HCT116 (cell line): ENCODE measurements around the gene CD44. TPM values are rescaled to one million over a fixed set of nuclear protein-coding genes. Genes with fewer than 3 reads are reported as not detected.

Experiments used
- ATAC-seq: fragments of 200-7000 bp; cut with Tn5 transposase; 2 replicates; pipeline ENCODE4 v1.9.1; 2020; ENCODE audit warnings: mild to moderate bottlenecking, moderate library complexity
- BruUV-seq: library from RNA; stranded (reverse); fragments of 400-500 nt; replicated peaks from 2 replicates; lab custom pipeline; 2021; lab: Mats Ljungman, UMichigan
- CTCF ChIA-PET: fragments of 300-600 bp; sonication (Branson Sonifier 250); formaldehyde crosslinking; loops from one replicate; lab custom pipeline; 2021; ENCODE audit warnings: antibody characterized with exemption; lab: Charles Lee
- POLR2A ChIA-PET: fragments of 300-600, 350-600 bp; sonication (Branson Sonifier 250); formaldehyde crosslinking; loops from one replicate; lab custom pipeline; 2021; ENCODE audit warnings: antibody characterized with exemption; lab: Charles Lee
- RAD21 ChIA-PET, 2 experiments: fragments of 300-600 bp; sonication (Branson Sonifier 250); formaldehyde crosslinking; loops; one replicate each; lab custom pipeline; 2023; ENCODE audit warnings: low total read pairs in 2 of 2; ENCODE audit not compliant: uncharacterized antibody in 2 of 2, unreplicated experiment in 2 of 2, low non-redundant PET in 1 of 2; lab: Charles Lee
- DNase-seq: peaks from one replicate; pipeline ENCODE4 v3.0.0-alpha.2; 2010; ENCODE audit warnings: low read depth, low spot score
- H2AFZ ChIP-seq: fragments of 200-600 bp; shearing (Covaris generic), sonication (generic); 2 replicates; pipeline ENCODE4 v1.6.1; 2017; ENCODE audit warnings: low read depth, mixed run types, mixed read lengths, antibody characterized with exemption, low read length; ENCODE audit not compliant: poor library complexity, severe bottlenecking
- H3K27ac ChIP-seq: 2 replicates; pipeline ENCODE4 v1.5.1; 2012; ENCODE audit warnings: low read depth, low read length
- H3K27me3 ChIP-seq: fragments of 200-600 bp; sonication (generic); 2 replicates; pipeline ENCODE4 v1.6.1; 2016; ENCODE audit warnings: mixed run types, low read length, mixed read lengths; ENCODE audit not compliant: insufficient read depth
- H3K36me3 ChIP-seq, 2 experiments: fragments of 200-500 bp in 1 of 2; fragments of 200-600 bp in 1 of 2; sonication (Bioruptor generic) in 1 of 2; sonication (generic) in 1 of 2; 2 replicates each; pipeline versions ENCODE4 v1.5.1 to v1.6.1; 2014 to 2016; ENCODE audit warnings: low read length in 2 of 2, inconsistent platforms in 1 of 2, mixed read lengths in 1 of 2, mixed run types in 1 of 2; ENCODE audit not compliant: insufficient read depth in 2 of 2, control insufficient read depth in 1 of 2
- H3K4me1 ChIP-seq, 2 experiments: fragments of 200-600 bp in 1 of 2; sonication (generic) in 1 of 2; 2 replicates each; pipeline versions ENCODE4 v1.5.1 to v1.6.1; 2012 to 2017; ENCODE audit warnings: low read length in 2 of 2, inconsistent platforms in 1 of 2, mild to moderate bottlenecking in 1 of 2, mixed read lengths in 1 of 2, mixed run types in 1 of 2, moderate library complexity in 1 of 2; ENCODE audit not compliant: insufficient read depth in 2 of 2, control insufficient read depth in 1 of 2
- H3K4me2 ChIP-seq: fragments of 200-600 bp; sonication (generic); 2 replicates; pipeline ENCODE4 v1.6.1; 2017; ENCODE audit warnings: mixed run types, low read length, mixed read lengths
- H3K4me3 ChIP-seq, 2 experiments: fragments of 200-600 bp in 1 of 2; sonication (generic) in 1 of 2; replicated peaks in 1 of 2; 2 replicates each; pipeline ENCODE4 v1.5.1; 2011 to 2016; ENCODE audit warnings: low read length in 2 of 2, control low read depth in 1 of 2, low read depth in 1 of 2, mild to moderate bottlenecking in 1 of 2, mixed read lengths in 1 of 2, mixed run types in 1 of 2
- H3K79me2 ChIP-seq: fragments of 200-600 bp; sonication (generic); 2 replicates; pipeline ENCODE4 v1.6.1; 2017; ENCODE audit warnings: mild to moderate bottlenecking, mixed run types, low read length, moderate library complexity, mixed read lengths; ENCODE audit not compliant: insufficient read depth
- H3K9ac ChIP-seq: fragments of 200-600 bp; sonication (generic); 2 replicates; pipeline ENCODE4 v1.6.1; 2016; ENCODE audit warnings: low read length, mixed read lengths
- H3K9me2 ChIP-seq: fragments of 200-600 bp; sonication (generic), shearing (Covaris generic); 2 replicates; pipeline ENCODE4 v1.6.1; 2017; ENCODE audit warnings: mixed run types, mild to moderate bottlenecking, moderate library complexity; ENCODE audit not compliant: insufficient read depth
- H3K9me3 ChIP-seq, 2 experiments: fragments of 200-500 bp in 1 of 2; fragments of 200-600 bp in 1 of 2; sonication (Bioruptor generic) in 1 of 2; sonication (generic) in 1 of 2; 2 replicates each; pipeline ENCODE4 v1.6.1; 2014 to 2017; ENCODE audit warnings: low read length in 2 of 2, mixed read lengths in 2 of 2, inconsistent platforms in 1 of 2, low read depth in 1 of 2, mild to moderate bottlenecking in 1 of 2, mixed run types in 1 of 2, moderate library complexity in 1 of 2; ENCODE audit not compliant: control insufficient read depth in 1 of 2, insufficient read depth in 1 of 2
- H4K20me1 ChIP-seq: fragments of 200-600 bp; sonication (generic), shearing (Covaris generic); 2 replicates; pipeline ENCODE4 v1.6.1; 2017; ENCODE audit warnings: mixed run types, mild to moderate bottlenecking, moderate library complexity; ENCODE audit not compliant: insufficient read depth
- EGR1 ChIP-seq: IDR thresholded peaks from 2 replicates; pipeline ENCODE4 v1.6.1; 2012; ENCODE audit warnings: low read depth
- ELF1 ChIP-seq: IDR thresholded peaks from 2 replicates; pipeline ENCODE4 v1.6.1; 2012; ENCODE audit warnings: low read depth, borderline replicate concordance
- EZH2phosphoT487 ChIP-seq: fragments of 200-600 bp; IDR thresholded peaks from 2 replicates; pipeline ENCODE4 v1.6.1; 2018; ENCODE audit warnings: antibody characterized with exemption, borderline replicate concordance
- FOSL1 ChIP-seq: IDR thresholded peaks from 2 replicates; pipeline ENCODE4 v1.6.1; 2012; ENCODE audit warnings: low read depth
- POLR2A ChIP-seq: IDR thresholded peaks from 2 replicates; pipeline ENCODE4 v1.7.0; 2011; ENCODE audit warnings: borderline replicate concordance; ENCODE audit not compliant: insufficient read depth, insufficient read length; ENCODE audit errors: extremely low read depth
- POLR2AphosphoS5 ChIP-seq: IDR thresholded peaks from 2 replicates; pipeline ENCODE4 v1.6.1; 2011; ENCODE audit warnings: mild to moderate bottlenecking, low read depth, low read length, moderate library complexity
- SIN3A ChIP-seq: IDR thresholded peaks from 2 replicates; pipeline ENCODE4 v1.6.1; 2012; ENCODE audit warnings: low read depth
- SP1 ChIP-seq: IDR thresholded peaks from 2 replicates; pipeline ENCODE4 v1.6.1; 2012; ENCODE audit warnings: low read depth
- SRF ChIP-seq: IDR thresholded peaks from 2 replicates; pipeline ENCODE4 v1.6.1; 2012; ENCODE audit warnings: low read depth
- YY1 ChIP-seq: IDR thresholded peaks from 2 replicates; pipeline ENCODE4 v1.6.1; 2011; ENCODE audit warnings: low read length, low read depth, moderate library complexity, mild to moderate bottlenecking; ENCODE audit not compliant: insufficient replicate concordance; ENCODE audit errors: extremely low read depth
- ZNF274 ChIP-seq: fragments of 200-500 bp; sonication (Bioruptor generic); IDR thresholded peaks from 2 replicates; pipeline ENCODE4 v1.6.1; 2014; ENCODE audit warnings: mild to moderate bottlenecking, low read depth, low read length, inconsistent platforms
- intact Hi-C: fragments of 100-400 bp; cut with micrococcal nuclease; formaldehyde crosslinking; loops from 2 replicates; pipeline ENCODE4 v1.10.0; 2022
- total RNA-seq: library from RNA; stranded (reverse); gene quantifications from one replicate; pipeline ENCODE4 v1.2.1, GENCODE V29; 2021; ENCODE audit not compliant: unreplicated experiment
- TF ChIP-seq, protein P1 (sequence below): IDR thresholded peaks from 2 replicates; pipeline ENCODE4 v1.6.1; 2012
- TF ChIP-seq, protein P2 (sequence below): IDR thresholded peaks from 2 replicates; pipeline ENCODE4 v1.6.1; 2011; ENCODE audit warnings: mild to moderate bottlenecking, low read length, moderate library complexity; ENCODE audit not compliant: insufficient replicate concordance; ENCODE audit errors: extremely low read depth
- TF ChIP-seq, protein P3 (sequence below): IDR thresholded peaks from 2 replicates; pipeline ENCODE4 v1.6.1; 2012
- TF ChIP-seq, protein P4 (sequence below): IDR thresholded peaks from 2 replicates; pipeline ENCODE4 v1.6.1; 2012; ENCODE audit warnings: low read depth

Gene CD44
- total RNA-seq, 1 experiment from 2014 or later: 742 TPM

DNA sequence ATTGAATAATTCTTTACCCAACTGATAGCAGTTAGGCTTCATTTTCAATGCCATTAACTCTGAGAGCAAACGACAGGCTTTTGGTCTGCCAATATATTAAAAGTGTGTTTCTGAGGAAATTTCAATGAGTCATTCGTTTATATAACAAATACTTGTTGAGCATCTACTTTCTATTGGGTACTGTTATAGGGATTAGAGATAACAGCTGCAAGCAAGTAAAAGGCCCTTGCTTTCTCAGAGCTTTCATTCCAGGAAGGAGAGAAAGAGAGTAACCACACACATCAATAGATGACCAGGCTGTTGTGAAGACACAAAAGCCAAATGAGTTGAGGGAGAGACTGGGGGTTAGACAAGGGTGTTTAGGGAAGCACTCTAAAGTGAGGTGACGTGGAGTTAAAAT lies 35.7 kb downstream of the CD44 start:
- Histone ChIP-seq H2AFZ (no peak overlapping the region), H3K36me3 (peaks cover 29 to 33% of the 10 kb centered on the region in 2 experiments; a peak in 3 of 4 replicates), H3K4me2 (peak overlapping the region; percentile 27), H3K9me2 (no peaks in the 10 kb centered on the region), H3K4me3 (no peak overlapping the region), H4K20me1 (no peaks in the 10 kb centered on the region), H3K27ac (peak overlapping the region; percentile 57), H3K27me3 (no peaks in the 10 kb centered on the region), H3K9ac (no peak overlapping the region), H3K4me1 (peaks cover 56 to 61% of the 10 kb centered on the region in 2 experiments), H3K9me3 (no peaks in the 10 kb centered on the region), H3K79me2 (peaks cover 94% of the 10 kb centered on the region)
- TF ChIP-seq, protein P1, sequence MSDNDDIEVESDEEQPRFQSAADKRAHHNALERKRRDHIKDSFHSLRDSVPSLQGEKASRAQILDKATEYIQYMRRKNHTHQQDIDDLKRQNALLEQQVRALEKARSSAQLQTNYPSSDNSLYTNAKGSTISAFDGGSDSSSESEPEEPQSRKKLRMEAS: 0 out of 2 replicates have a peak, but pooled peaks have one; percentile 25
- TF ChIP-seq ZNF274: no peak
- 0 out of 2 replicates have a peak, but pooled peaks have one; percentile 3 for TF ChIP-seq SP1
- TF ChIP-seq, protein P2, sequence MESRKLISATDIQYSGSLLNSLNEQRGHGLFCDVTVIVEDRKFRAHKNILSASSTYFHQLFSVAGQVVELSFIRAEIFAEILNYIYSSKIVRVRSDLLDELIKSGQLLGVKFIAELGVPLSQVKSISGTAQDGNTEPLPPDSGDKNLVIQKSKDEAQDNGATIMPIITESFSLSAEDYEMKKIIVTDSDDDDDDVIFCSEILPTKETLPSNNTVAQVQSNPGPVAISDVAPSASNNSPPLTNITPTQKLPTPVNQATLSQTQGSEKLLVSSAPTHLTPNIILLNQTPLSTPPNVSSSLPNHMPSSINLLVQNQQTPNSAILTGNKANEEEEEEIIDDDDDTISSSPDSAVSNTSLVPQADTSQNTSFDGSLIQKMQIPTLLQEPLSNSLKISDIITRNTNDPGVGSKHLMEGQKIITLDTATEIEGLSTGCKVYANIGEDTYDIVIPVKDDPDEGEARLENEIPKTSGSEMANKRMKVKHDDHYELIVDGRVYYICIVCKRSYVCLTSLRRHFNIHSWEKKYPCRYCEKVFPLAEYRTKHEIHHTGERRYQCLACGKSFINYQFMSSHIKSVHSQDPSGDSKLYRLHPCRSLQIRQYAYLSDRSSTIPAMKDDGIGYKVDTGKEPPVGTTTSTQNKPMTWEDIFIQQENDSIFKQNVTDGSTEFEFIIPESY: no peak
- TF ChIP-seq FOSL1: peak; percentile 13; the same call in 1 of the 2 replicates
- no peak for TF ChIP-seq EZH2phosphoT487
- TF ChIP-seq SIN3A: no peak
- RAD21 ChIA-PET: interaction anchor here in 1 of 2 experiments (0.9 kb wide), 1 partner anchor 34 kb away, joined by 4 read pairs; no protein-coding TSS in a partner anchor
- intact Hi-C loops: no loop called here
- POLR2A ChIA-PET: interaction anchor here (1.1 to 1.3 kb wide), 2 partner anchors 9 to 12 kb away, joined by 4 to 5 read pairs; no protein-coding TSS in a partner anchor
- ATAC-seq: peak; percentile 21; the same call in 1 of the 2 replicates
- DNase-seq: no peak
- CTCF ChIA-PET: interaction anchor here (1.2 kb wide), 1 partner anchor 177 kb away, joined by 3 read pairs; no protein-coding TSS in a partner anchor
- BruUV-seq: no TSS peak

DNA sequence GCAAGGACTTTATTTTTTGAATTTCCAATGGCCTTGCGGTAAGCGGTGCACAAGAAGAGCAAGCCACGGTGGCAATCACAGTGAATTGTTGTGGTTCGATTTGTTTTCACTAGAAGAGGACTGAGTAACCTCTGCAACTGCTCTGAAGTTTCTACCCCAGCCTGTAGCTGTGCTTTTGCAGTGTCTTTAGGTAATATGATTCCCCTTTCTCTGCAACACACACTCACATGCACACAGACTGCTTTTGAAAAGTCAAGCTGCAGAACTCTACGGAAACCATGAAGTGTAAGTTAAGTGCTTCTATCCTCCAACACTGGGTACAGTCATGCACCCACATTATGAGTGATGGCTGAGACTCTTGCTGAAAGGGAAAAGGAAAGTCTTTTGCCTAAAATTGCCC lies 38.4 kb downstream of the CD44 start:
- no peaks in the 10 kb centered on the region for H3K9me3 ChIP-seq
- CTCF ChIA-PET: no interaction called here
- no peaks in the 10 kb centered on the region for H3K27me3 ChIP-seq
- H3K4me2 ChIP-seq: no peak overlapping the region
- intact Hi-C loops: no loop called here
- no peak overlapping the region for H2AFZ ChIP-seq
- DNase-seq: no peak
- peaks cover 29 to 39% of the 10 kb centered on the region in 2 experiments for H3K4me1 ChIP-seq
- no TSS peak for BruUV-seq
- H4K20me1 ChIP-seq: no peaks in the 10 kb centered on the region
- no peaks in the 10 kb centered on the region for H3K9me2 ChIP-seq
- peaks cover 89% of the 10 kb centered on the region for H3K79me2 ChIP-seq
- H3K4me3 ChIP-seq: no peak overlapping the region
- peaks cover 45 to 54% of the 10 kb centered on the region in 2 experiments for H3K36me3 ChIP-seq
- H3K9ac ChIP-seq: no peak overlapping the region
- H3K27ac ChIP-seq: no peak overlapping the region
- RAD21 ChIA-PET: no interaction called here
- no peak for ATAC-seq
- POLR2A ChIA-PET: no interaction called here
- no peak for TF ChIP-seq YY1
- TF ChIP-seq SRF: no peak
- no peak for TF ChIP-seq EZH2phosphoT487
- TF ChIP-seq, protein P3, sequence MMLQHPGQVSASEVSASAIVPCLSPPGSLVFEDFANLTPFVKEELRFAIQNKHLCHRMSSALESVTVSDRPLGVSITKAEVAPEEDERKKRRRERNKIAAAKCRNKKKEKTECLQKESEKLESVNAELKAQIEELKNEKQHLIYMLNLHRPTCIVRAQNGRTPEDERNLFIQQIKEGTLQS: no peak
- TF ChIP-seq POLR2AphosphoS5: no peak
- no peak for TF ChIP-seq POLR2A
- TF ChIP-seq ELF1: no peak
- TF ChIP-seq EGR1: no peak
- no peak for TF ChIP-seq SIN3A
- TF ChIP-seq, protein P4, sequence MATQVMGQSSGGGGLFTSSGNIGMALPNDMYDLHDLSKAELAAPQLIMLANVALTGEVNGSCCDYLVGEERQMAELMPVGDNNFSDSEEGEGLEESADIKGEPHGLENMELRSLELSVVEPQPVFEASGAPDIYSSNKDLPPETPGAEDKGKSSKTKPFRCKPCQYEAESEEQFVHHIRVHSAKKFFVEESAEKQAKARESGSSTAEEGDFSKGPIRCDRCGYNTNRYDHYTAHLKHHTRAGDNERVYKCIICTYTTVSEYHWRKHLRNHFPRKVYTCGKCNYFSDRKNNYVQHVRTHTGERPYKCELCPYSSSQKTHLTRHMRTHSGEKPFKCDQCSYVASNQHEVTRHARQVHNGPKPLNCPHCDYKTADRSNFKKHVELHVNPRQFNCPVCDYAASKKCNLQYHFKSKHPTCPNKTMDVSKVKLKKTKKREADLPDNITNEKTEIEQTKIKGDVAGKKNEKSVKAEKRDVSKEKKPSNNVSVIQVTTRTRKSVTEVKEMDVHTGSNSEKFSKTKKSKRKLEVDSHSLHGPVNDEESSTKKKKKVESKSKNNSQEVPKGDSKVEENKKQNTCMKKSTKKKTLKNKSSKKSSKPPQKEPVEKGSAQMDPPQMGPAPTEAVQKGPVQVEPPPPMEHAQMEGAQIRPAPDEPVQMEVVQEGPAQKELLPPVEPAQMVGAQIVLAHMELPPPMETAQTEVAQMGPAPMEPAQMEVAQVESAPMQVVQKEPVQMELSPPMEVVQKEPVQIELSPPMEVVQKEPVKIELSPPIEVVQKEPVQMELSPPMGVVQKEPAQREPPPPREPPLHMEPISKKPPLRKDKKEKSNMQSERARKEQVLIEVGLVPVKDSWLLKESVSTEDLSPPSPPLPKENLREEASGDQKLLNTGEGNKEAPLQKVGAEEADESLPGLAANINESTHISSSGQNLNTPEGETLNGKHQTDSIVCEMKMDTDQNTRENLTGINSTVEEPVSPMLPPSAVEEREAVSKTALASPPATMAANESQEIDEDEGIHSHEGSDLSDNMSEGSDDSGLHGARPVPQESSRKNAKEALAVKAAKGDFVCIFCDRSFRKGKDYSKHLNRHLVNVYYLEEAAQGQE: no peak
